Measurements from ENCODE around the gene C16orf46. TPM values are rescaled to one million over a fixed set of nuclear protein-coding genes. Genes with fewer than 3 reads are reported as not detected.

The C16orf46 gene
- total RNA-seq, 1 experiment from 2014 or later: 2.0 TPM

- WGBS (ENCODE audit: extremely low coverage, insufficient read length, low lambda C conversion rate): no CpG with 5 or more reads among the region's 11 CpGs
- peaks cover 12 to 15% of the 10 kb centered on the region in 2 experiments; a peak in 4 of 5 replicates for H3K9me3 Mint-ChIP-seq
Measured at GRCh38 chr16:81053761-81054160, 23.3 kb downstream of the C16orf46 start.

More at GRCh38 chr16:81053761-81054160, 23.3 kb downstream of the C16orf46 start:
- Histone ChIP-seq H3K79me2 (ENCODE audit: insufficient read depth, low read length) (no peaks in the 10 kb centered on the region), H3K23me2 (ENCODE audit: insufficient read length, low read depth, low read length, poor library complexity, severe bottlenecking) (no peaks in the 10 kb centered on the region), H2BK15ac (ENCODE audit: low read depth, low read length) (no peak overlapping the region), H3K23ac (ENCODE audit: insufficient read length, low read depth, low read length) (no peak overlapping the region), H3K4me1 (ENCODE audit: insufficient read depth, low read length) (no peaks in the 10 kb centered on the region), H2BK20ac (ENCODE audit: low read depth, low read length, poor library complexity, severe bottlenecking) (no peak overlapping the region), H3K56ac (ENCODE audit: insufficient read length, low read depth, low read length) (no peak overlapping the region), H4K5ac (ENCODE audit: insufficient read length, low read depth, low read length) (no peak overlapping the region), H2AFZ (ENCODE audit: low read length) (no peak overlapping the region), H2BK120ac (ENCODE audit: low read depth, low read length, poor library complexity, severe bottlenecking) (no peak overlapping the region), H3K27ac (ENCODE audit: insufficient read length, low read depth, low read length) (no peak overlapping the region), H3K79me1 (ENCODE audit: insufficient read depth, low read depth, low read length, poor library complexity, severe bottlenecking) (no peaks in the 10 kb centered on the region), H3K4ac (ENCODE audit: low read depth, low read length) (no peak overlapping the region), H3K4me2 (ENCODE audit: insufficient read depth, insufficient read length, low read length) (no peak overlapping the region), H3K9ac (ENCODE audit: extremely low read depth, insufficient read length, low read length) (no peak overlapping the region), H2AK5ac (ENCODE audit: insufficient read length, low read length) (no peak overlapping the region), H4K20me1 (ENCODE audit: control insufficient read depth, insufficient read depth, insufficient read length) (no peaks in the 10 kb centered on the region), H3K9me3 (ENCODE audit: control insufficient read depth, low read depth, low read length) (no peaks in the 10 kb centered on the region), H2BK12ac (ENCODE audit: insufficient read length, low read depth, low read length) (no peak overlapping the region), H3K18ac (ENCODE audit: insufficient read length, low read depth, low read length) (no peak overlapping the region), H4K91ac (ENCODE audit: insufficient read length, low read depth, low read length) (no peak overlapping the region), H3K14ac (ENCODE audit: insufficient read depth, low read length) (no peak overlapping the region), H3T11ph (ENCODE audit: low read length) (no peak overlapping the region), H2BK5ac (ENCODE audit: insufficient read length, low read length) (no peak overlapping the region), H3K27me3 (ENCODE audit: insufficient read depth, low read length) (no peaks in the 10 kb centered on the region), H4K8ac (replicated peaks; ENCODE audit: insufficient read length, low read depth, low read length) (no peak overlapping the region)
- DNase-seq: no peak
- Mint-ChIP-seq H3K4me3 (no peak overlapping the region), H3K27ac (no peak overlapping the region), H3K27me3 (ENCODE audit: low read depth) (no peaks in the 10 kb centered on the region), H3K36me3 (ENCODE audit: insufficient read depth in 1 of 3, low read depth in 3 of 3) (peaks cover 0 to 7% (median 1%) of the 10 kb centered on the region in 3 experiments; a peak in 4 of 7 replicates), H3K4me1 (no peaks in the 10 kb centered on the region; a peak in 1 of 4 replicates)
- TF ChIP-seq, protein P1, sequence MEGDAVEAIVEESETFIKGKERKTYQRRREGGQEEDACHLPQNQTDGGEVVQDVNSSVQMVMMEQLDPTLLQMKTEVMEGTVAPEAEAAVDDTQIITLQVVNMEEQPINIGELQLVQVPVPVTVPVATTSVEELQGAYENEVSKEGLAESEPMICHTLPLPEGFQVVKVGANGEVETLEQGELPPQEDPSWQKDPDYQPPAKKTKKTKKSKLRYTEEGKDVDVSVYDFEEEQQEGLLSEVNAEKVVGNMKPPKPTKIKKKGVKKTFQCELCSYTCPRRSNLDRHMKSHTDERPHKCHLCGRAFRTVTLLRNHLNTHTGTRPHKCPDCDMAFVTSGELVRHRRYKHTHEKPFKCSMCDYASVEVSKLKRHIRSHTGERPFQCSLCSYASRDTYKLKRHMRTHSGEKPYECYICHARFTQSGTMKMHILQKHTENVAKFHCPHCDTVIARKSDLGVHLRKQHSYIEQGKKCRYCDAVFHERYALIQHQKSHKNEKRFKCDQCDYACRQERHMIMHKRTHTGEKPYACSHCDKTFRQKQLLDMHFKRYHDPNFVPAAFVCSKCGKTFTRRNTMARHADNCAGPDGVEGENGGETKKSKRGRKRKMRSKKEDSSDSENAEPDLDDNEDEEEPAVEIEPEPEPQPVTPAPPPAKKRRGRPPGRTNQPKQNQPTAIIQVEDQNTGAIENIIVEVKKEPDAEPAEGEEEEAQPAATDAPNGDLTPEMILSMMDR (conservative IDR thresholded peaks at IDR 0.05): no peak
